DOHH2 (cell line): Measurements from ENCODE around the gene CADPS2.

Experiments
- H3F3A ChIP-seq: fragments of 200-600 bp; sonication (generic), shearing (Covaris generic); 2 replicates; pipeline ENCODE4 v1.6.0; 2016; ENCODE audit warnings: antibody characterized with exemption, mild to moderate bottlenecking; ENCODE audit not compliant: control insufficient read depth, insufficient read depth
- H3K27ac ChIP-seq: fragments of 200-600 bp; sonication (generic); 2 replicates; pipeline ENCODE4 v1.5.1; 2014; ENCODE audit warnings: low read depth, mild to moderate bottlenecking, low read length, moderate library complexity
- H3K27me3 ChIP-seq: fragments of 200-600 bp; sonication (generic); 2 replicates; pipeline ENCODE4 v1.6.1; 2014; ENCODE audit warnings: mild to moderate bottlenecking, low read length, mixed read lengths; ENCODE audit not compliant: control insufficient read depth
- H3K36me3 ChIP-seq: fragments of 200-600 bp; sonication (generic); 2 replicates; pipeline ENCODE4 v1.6.1; 2014; ENCODE audit warnings: mild to moderate bottlenecking, low read length, moderate library complexity, mixed read lengths; ENCODE audit not compliant: control insufficient read depth
- H3K4me1 ChIP-seq: fragments of 200-600 bp; sonication (generic); 2 replicates; pipeline ENCODE4 v1.6.1; 2014; ENCODE audit warnings: mild to moderate bottlenecking, low read length, mixed read lengths; ENCODE audit not compliant: control insufficient read depth
- H3K4me2 ChIP-seq: fragments of 200-600 bp; sonication (generic); 2 replicates; pipeline ENCODE4 v1.6.0; 2014; ENCODE audit warnings: mild to moderate bottlenecking, low read length, moderate library complexity
- H3K4me3 ChIP-seq: fragments of 200-600 bp; sonication (generic); 2 replicates; pipeline ENCODE4 v1.5.1; 2014; ENCODE audit warnings: mild to moderate bottlenecking, low read length, mixed read lengths
- H3K79me2 ChIP-seq: fragments of 200-600 bp; sonication (generic); 2 replicates; pipeline ENCODE4 v1.6.1; 2014; ENCODE audit warnings: mild to moderate bottlenecking, low read length, mixed read lengths; ENCODE audit not compliant: control insufficient read depth
- H3K9me2 ChIP-seq: fragments of 200-600 bp; sonication (generic); replicated peaks from 2 replicates; pipeline ENCODE4 v1.6.1; 2014; ENCODE audit warnings: mild to moderate bottlenecking, low read length, mixed read lengths; ENCODE audit not compliant: control insufficient read depth
- H3K9me3 ChIP-seq: fragments of 200-600 bp; sonication (generic); 2 replicates; pipeline ENCODE4 v1.6.1; 2014; ENCODE audit warnings: antibody characterized with exemption, low read length, mixed read lengths; ENCODE audit not compliant: control insufficient read depth, insufficient read depth
- H4K20me1 ChIP-seq: fragments of 200-600 bp; sonication (generic); 2 replicates; pipeline ENCODE4 v1.6.0; 2014; ENCODE audit warnings: low read depth, mild to moderate bottlenecking, antibody characterized with exemption, low read length, moderate library complexity; ENCODE audit not compliant: control insufficient read depth, insufficient read depth
- CTCF ChIP-seq: fragments of 200-600 bp; sonication (generic); IDR thresholded peaks from one replicate; pipeline ENCODE4 v1.5.1; 2014; ENCODE audit warnings: antibody characterized with exemption, mild to moderate bottlenecking, low read depth, low read length; ENCODE audit not compliant: poor library complexity, severe bottlenecking
- EZH2phosphoT487 ChIP-seq: fragments of 200-600 bp; sonication (generic); IDR thresholded peaks from 2 replicates; pipeline ENCODE4 v1.6.1; 2017; ENCODE audit warnings: borderline replicate concordance, mild to moderate bottlenecking, antibody characterized with exemption, low read length, moderate library complexity, mixed read lengths

The CADPS2 gene

GRCh38 chr7:122758501-122758900 is 127.8 kb downstream of the CADPS2 start:
- no peaks in the 10 kb centered on the region for H3K9me2 ChIP-seq
- H3K4me3 ChIP-seq: no peak overlapping the region
- TF ChIP-seq CTCF: no peak
- no peak for TF ChIP-seq EZH2phosphoT487

GRCh38 chr7:122756860-122757259 is 129.4 kb downstream of the CADPS2 start:
- no peaks in the 10 kb centered on the region for H3K4me1 ChIP-seq

More at GRCh38 chr7:122758501-122758900, 127.8 kb downstream of the CADPS2 start:
- H3K36me3 ChIP-seq: no peaks in the 10 kb centered on the region
- no peaks in the 10 kb centered on the region for H3K9me3 ChIP-seq
- no peaks in the 10 kb centered on the region for H3K4me1 ChIP-seq
- no peaks in the 10 kb centered on the region for H3K79me2 ChIP-seq
- H3K27me3 ChIP-seq: no peaks in the 10 kb centered on the region
- H3K27ac ChIP-seq: no peak overlapping the region
- no peaks in the 10 kb centered on the region for H3F3A ChIP-seq
- no peak overlapping the region for H3K4me2 ChIP-seq
- H4K20me1 ChIP-seq: no peaks in the 10 kb centered on the region

GRCh38 chr7:122755696-122756095 is 130.6 kb downstream of the CADPS2 start:
- TF ChIP-seq EZH2phosphoT487 (no peak), CTCF (no peak)
- Histone ChIP-seq H3K36me3 (no peaks in the 10 kb centered on the region), H3K27me3 (no peaks in the 10 kb centered on the region), H3F3A (no peaks in the 10 kb centered on the region), H3K27ac (no peak overlapping the region), H3K4me3 (no peak overlapping the region), H3K79me2 (no peaks in the 10 kb centered on the region), H3K9me3 (no peaks in the 10 kb centered on the region), H3K4me1 (no peaks in the 10 kb centered on the region), H3K9me2 (no peaks in the 10 kb centered on the region), H3K4me2 (no peak overlapping the region), H4K20me1 (no peaks in the 10 kb centered on the region)

More at GRCh38 chr7:122756860-122757259, 129.4 kb downstream of the CADPS2 start:
- no peaks in the 10 kb centered on the region for H3K9me2 ChIP-seq
- H4K20me1 ChIP-seq: no peaks in the 10 kb centered on the region
- H3K9me3 ChIP-seq: no peaks in the 10 kb centered on the region
- no peak for TF ChIP-seq EZH2phosphoT487
- TF ChIP-seq CTCF: no peak
- no peak overlapping the region for H3K4me2 ChIP-seq
- no peak overlapping the region for H3K4me3 ChIP-seq
- H3K36me3 ChIP-seq: no peaks in the 10 kb centered on the region
- no peak overlapping the region for H3K27ac ChIP-seq
- no peaks in the 10 kb centered on the region for H3F3A ChIP-seq
- no peaks in the 10 kb centered on the region for H3K79me2 ChIP-seq
- no peaks in the 10 kb centered on the region for H3K27me3 ChIP-seq
